Measurements from ENCODE around the gene PTER. TPM values are rescaled to one million over a fixed set of nuclear protein-coding genes. Genes with fewer than 3 reads are reported as not detected.

PTER gene
- total RNA-seq, 1 donor from 2014 or later = 9.6 TPM

- DNase-seq = no peak
Observed at GRCh38 chr10:16470747-16471146, 33.9 kb downstream of the PTER start.

GRCh38 chr10:16472828-16473227 lies 36.0 kb downstream of the PTER start:
- no peak for DNase-seq

GRCh38 chr10:16477757-16478156 lies 40.9 kb downstream of the PTER start:
- no peak for DNase-seq

GRCh38 chr10:16478801-16479200 lies 42.0 kb downstream of the PTER start:
- DNase-seq = no peak

- DNase-seq = peak; percentile 22
Observed at GRCh38 chr10:16481052-16481728, 44.4 kb downstream of the PTER start.

- DNase-seq = no peak
Observed at GRCh38 chr10:16483241-16483917, 46.6 kb downstream of the PTER start.

- no peak for DNase-seq
Observed at GRCh38 chr10:16490511-16490910, 53.7 kb downstream of the PTER start.

GRCh38 chr10:16491933-16492332 lies 55.1 kb downstream of the PTER start:
- no peak for DNase-seq

GRCh38 chr10:16493884-16494536 lies 57.2 kb downstream of the PTER start:
- no peak for DNase-seq

GRCh38 chr10:16497911-16498310 lies 61.1 kb downstream of the PTER start:
- DNase-seq = no peak

- DNase-seq = no peak
Observed at GRCh38 chr10:16505161-16505560, 68.4 kb downstream of the PTER start.

- DNase-seq = no peak
Observed at GRCh38 chr10:16509996-16510395, 73.2 kb downstream of the PTER start.

GRCh38 chr10:16510843-16511242 lies 74.0 kb downstream of the PTER start:
- no peak for DNase-seq

- no peak for DNase-seq
Observed at GRCh38 chr10:16518822-16519221, 82.0 kb downstream of the PTER start.

- no peak for DNase-seq
Observed at GRCh38 chr10:16519250-16519907, 82.6 kb downstream of the PTER start.

GRCh38 chr10:16519908-16520861 lies 83.4 kb downstream of the PTER start:
- DNase-seq = no peak

- DNase-seq = peak; percentile 25
Observed at GRCh38 chr10:16520900-16521299, 84.1 kb downstream of the PTER start.

- peak; percentile 23 for DNase-seq
Observed at GRCh38 chr10:16521311-16522016, 84.7 kb downstream of the PTER start, which contains the start of gene C1QL3. TSS of gene C1QL3 (minus strand) at chr10:16521879. CDS start at chr10:16521065, 814 bp downstream.

- DNase-seq = no peak
Observed at GRCh38 chr10:16527452-16527851, 90.6 kb downstream of the PTER start.

GRCh38 chr10:16529853-16530252 lies 93.0 kb downstream of the PTER start:
- no peak for DNase-seq

- no peak for DNase-seq
Observed at GRCh38 chr10:16536155-16536554, 99.3 kb downstream of the PTER start.
